Measurements from ENCODE around the gene UBE2O.
A peak's percentile ranks its signal among the peaks of the same experiment; 100 is the strongest.

The UBE2O gene

GRCh38 chr17:76388966-76389888, 63.7 kb downstream of the UBE2O start:
- DNase-seq (ENCODE audit: low read depth): no peak

DNA sequence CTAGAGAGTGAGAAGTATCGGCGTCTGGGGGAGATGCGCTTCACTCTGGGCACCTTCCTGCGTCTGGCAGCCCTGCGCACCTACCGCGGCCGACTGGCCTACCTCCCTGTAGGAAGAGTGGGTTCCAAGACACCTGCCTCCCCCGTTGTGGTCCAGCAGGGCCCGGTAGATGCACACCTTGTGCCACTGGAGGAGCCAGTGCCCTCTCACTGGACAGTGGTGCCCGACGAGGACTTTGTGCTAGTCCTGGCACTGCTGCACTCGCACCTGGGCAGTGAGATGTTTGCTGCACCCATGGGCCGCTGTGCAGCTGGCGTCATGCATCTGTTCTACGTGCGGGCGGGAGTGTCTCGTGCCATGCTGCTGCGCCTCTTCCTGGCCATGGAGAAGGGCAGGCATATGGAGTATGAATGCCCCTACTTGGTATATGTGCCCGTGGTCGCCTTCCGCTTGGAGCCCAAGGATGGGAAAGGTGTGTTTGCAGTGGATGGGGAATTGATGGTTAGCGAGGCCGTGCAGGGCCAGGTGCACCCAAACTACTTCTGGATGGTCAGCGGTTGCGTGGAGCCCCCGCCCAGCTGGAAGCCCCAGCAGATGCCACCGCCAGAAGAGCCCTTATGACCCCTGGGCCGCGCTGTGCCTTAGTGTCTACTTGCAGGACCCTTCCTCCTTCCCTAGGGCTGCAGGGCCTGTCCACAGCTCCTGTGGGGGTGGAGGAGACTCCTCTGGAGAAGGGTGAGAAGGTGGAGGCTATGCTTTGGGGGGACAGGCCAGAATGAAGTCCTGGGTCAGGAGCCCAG, 65.8 kb downstream of the UBE2O start:
- no peak for DNase-seq (ENCODE audit: low read depth)

DNA sequence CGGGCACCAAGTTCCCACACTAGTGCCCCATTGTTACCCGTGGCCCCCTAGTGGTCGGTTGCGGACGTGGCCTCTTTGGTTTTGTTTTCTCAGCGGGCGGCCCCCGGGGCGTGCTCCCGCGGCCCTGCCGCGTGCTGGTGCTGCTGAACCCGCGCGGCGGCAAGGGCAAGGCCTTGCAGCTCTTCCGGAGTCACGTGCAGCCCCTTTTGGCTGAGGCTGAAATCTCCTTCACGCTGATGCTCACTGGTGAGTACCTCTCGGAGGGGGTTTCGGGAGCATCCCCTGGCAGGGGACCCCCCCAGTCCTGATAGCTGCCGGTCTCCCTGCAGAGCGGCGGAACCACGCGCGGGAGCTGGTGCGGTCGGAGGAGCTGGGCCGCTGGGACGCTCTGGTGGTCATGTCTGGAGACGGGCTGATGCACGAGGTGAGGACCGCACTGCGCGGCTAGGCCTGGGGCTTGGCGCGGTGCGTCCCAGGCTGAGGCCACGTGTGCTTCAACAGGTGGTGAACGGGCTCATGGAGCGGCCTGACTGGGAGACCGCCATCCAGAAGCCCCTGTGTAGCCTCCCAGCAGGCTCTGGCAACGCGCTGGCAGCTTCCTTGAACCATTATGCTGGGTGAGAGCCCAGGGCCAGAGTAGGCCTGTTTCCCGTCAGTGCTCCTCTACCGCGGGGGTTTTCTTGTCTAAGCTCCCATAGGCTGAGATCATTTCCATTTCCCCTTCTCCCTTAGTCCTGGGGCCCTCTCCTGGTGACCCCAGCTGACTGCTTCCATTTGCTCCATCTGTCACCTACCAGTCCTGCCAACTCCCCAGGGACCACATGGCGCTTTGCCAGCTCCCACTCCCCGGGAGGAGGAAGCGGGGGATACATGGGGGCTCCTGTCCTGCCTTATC, 66.8 kb downstream of the UBE2O start:
- no peak for DNase-seq (ENCODE audit: low read depth)

DNA sequence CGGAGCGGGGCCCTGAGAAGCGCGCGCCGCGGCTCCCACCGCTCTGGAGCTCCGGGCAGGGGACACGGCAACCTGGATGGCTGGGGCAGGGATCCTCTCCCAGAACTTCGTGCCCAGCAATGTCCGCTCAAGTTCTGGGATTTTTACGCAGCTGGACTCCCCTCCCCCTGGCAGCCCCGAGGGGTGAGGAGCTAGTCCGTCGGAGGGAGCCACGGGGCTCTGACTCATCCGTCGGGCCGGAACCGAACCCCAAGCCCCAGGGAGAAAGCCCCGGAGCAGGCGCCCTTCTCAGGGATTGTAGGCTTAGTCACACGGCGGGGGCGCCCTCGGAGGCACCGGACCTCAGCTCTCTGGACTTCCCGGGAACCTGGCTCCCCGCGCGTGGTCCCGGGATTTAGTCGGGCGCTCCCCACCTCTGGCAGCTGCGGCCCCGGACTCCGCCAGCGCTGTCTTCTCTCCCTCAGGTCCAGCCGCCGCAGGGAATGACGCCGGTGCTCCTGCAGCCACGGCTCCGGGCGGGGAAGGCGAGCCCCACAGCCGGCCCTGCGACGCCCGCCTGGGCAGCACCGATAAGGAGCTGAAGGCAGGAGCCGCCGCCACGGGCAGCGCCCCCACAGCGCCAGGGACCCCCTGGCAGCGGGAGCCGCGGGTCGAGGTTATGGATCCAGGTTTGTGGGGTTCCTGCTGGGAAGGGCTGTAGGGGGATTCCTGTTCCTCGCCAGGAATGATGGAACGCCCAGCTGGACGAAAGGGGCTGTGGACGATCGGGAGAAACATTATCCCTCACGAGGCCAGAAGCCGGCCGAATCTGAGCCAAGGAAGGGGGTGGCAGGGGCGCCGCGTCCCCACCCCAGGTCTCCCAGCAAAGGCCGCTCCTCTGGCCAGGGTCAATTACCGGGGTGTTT, 67.7 kb downstream of the UBE2O start:
- DNase-seq (ENCODE audit: low read depth): no peak

DNA sequence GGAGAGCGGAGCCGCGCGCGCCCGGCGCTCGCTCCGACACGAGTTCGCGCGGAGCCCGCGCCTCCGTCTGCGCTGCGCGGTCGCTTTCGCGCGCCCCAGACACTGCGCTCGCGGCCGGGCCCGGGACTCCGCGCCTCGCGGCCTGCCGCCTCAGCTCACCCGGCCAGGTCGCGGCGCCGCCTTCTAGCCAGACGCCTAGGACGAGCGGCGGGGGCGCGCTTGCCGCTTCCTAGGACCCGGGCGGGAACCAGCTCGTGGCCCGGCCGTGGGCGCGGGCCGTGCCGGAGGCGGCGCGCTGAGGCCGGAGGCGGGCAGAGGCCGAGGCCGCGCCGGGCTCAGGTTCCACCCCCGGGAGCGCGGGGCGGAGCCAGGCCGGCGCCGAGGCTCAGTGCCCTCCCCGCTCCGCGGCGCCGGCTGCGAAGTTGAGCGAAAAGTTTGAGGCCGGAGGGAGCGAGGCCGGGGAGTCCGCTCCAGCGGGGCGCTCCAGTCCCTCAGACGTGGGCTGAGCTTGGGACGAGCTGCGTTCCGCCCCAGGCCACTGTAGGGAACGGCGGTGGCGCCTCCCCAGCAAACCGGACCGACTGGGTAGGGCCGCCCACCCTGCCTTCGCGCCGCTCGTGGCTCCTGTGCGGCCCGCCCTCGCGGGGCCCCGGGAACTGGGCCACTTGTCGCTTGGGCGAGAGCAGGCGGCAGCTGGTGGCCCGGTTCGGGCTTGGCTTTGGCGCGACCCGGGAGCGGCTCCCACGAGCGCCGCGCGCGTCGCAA, 68.5 kb downstream of the UBE2O start, which contains the start of gene SPHK1:
Gene SPHK1, plus strand, starts transcription at position 388 of the 765 bp plus-strand sequence. CDS start 1,036 bp downstream, outside the sequence.
- peak; percentile 45 for DNase-seq (ENCODE audit: low read depth)

DNA sequence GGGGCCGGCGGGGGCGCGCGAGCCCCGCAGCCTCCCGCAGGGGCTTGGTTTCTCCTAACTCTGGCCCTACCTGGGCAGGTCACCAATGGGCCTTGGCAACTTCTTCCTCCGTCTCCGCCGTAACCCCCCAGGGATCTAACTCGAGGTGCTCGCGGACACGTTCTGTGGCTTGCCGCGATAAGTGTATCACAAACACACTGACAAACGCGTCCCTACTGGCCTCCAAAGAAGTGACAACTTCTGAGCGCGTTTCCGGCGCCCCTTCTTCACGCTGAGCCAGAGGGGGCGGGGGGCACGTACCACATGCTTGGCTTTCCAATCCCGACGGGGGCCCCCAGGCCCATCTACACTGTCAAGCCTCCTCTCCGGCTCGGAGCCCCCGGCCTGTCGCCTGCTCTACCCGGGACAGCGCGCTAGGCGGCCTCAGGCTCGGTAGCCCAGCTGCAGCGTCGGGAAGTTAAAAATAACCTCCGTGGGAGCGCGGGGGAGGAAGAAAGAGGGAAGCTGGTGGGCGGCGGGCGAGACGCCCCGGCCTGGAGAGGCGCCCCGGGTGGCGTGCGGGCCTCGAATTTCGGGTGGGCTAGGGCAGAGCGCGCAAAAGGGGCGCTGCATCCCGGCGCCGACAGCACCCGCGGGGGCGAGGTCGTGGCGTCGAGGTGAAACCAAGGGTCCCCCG, 69.3 kb downstream of the UBE2O start:
- no peak for DNase-seq (ENCODE audit: low read depth)

GRCh38 chr17:76382803-76383545, 70.0 kb downstream of the UBE2O start:
- DNase-seq (ENCODE audit: low read depth): no peak

- no peak for DNase-seq (ENCODE audit: low read depth)
These were observed 70.6 kb downstream of the UBE2O start for GRCh38 chr17:76382351-76382802.

DNA sequence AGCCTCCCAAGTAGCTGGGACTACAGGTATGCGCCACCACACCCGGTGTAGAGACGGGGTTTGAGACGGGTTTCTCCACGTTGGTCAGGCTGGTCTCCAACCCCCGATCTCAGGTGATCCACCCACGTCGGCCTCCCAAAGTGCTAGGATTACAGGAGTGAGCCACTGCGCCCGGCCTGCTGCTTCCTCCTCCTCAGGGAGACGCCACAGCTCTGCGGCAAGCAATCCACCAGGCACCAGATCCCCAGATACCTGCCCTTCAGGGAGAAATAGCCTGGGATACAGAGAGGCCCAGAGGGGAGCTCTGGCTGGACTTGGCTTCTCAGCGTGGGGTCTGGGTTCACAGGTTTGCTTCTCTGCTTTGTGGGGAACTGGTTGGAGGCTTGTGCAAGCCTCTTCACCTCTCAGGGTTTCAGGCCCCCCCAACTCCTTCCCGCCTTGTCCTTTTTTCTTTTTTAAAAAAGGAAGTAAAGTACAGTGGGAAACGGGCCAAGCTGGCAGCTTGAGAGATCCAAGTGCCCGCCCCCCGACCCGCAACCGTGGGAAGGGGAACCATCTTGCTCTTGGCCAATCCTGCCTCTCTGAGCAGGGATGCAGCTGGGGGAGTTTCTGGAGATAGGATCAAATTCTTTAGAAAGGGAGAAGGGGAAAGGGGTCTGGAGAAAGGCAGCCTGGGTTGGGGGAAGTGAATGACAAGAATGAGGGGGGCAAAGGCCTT, 71.2 kb downstream of the UBE2O start:
- DNase-seq (ENCODE audit: low read depth): no peak

GRCh38 chr17:76379646-76380376, 73.1 kb downstream of the UBE2O start:
- no peak for DNase-seq (ENCODE audit: low read depth)

DNA sequence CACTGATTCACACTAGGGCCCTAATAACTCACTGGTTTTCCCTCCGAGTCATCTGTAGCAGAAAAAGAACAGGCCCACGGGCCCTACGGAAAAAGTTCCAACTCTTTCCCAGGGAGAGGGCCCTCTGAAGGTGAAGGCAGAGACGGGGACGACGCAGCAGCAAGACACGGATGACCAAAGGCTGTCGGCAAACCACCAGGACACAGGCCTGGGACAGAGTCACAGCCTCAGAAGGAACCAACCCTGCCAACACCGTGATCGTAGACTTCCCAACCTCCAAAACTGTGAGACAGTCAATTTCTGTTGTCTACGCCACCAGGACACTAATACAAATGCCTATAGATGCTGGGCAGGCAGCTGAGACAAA, 73.7 kb downstream of the UBE2O start:
- no peak for DNase-seq (ENCODE audit: low read depth)

- DNase-seq (ENCODE audit: low read depth): no peak
These were observed 74.2 kb downstream of the UBE2O start for GRCh38 chr17:76378548-76379274.

- no peak for DNase-seq (ENCODE audit: low read depth)
These were observed 76.4 kb downstream of the UBE2O start for GRCh38 chr17:76376318-76377133.

- DNase-seq (ENCODE audit: low read depth): peak; percentile 72
These were observed 81.0 kb downstream of the UBE2O start for GRCh38 chr17:76371656-76372628.

Data from fibroblast of the conjunctiva (primary cell).